SW480 (cell line): ENCODE data around the gene CFAP410.

Experiments used
- DNase-seq: peaks from one replicate; pipeline ENCODE4 v3.0.0-alpha.2; 2016; ENCODE audit warnings: low spot score

Gene CFAP410

GRCh38 chr21:44330698-44331097 is 8.5 kb downstream of the CFAP410 start:
- DNase-seq, result no peak

DNA sequence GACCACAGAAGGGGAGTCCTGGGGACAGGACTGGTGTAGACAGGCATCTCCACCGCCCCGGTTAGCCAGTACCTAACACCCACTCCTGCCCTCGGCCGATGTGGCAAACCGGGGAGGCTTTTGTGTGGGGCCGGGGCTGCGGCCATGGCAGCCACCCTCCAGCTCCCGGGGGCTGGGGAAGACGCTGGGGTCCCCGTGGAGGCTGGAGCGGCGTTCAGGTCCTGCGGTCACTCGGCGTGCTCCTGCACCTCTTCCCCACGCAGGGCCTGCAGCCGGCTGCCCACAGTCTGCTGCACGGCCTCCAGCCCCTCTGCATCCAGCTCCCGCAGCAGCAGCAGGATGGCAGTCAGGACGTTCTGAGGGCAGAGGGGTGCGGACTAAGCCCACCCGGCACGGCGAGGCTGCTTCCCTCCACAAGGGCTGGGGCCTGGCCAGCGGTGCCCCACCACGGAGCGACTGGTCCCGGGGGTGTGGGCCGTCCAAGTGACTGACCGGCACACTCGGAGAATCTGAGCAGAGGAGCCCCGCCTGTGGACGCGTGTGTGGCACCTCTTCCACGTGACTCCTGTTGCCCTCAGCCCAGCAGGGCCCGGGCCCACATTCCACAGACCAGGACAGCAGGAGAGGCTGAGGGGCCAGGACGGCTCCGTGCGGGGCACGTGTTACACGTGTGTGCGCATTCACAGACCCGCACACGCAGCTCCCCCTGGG is 9.1 kb downstream of the CFAP410 start:
- no peak for DNase-seq

GRCh38 chr21:44329086-44329889 is 9.9 kb downstream of the CFAP410 start:
- no peak for DNase-seq

GRCh38 chr21:44328242-44328895 is 10.8 kb downstream of the CFAP410 start:
- no peak for DNase-seq

DNA sequence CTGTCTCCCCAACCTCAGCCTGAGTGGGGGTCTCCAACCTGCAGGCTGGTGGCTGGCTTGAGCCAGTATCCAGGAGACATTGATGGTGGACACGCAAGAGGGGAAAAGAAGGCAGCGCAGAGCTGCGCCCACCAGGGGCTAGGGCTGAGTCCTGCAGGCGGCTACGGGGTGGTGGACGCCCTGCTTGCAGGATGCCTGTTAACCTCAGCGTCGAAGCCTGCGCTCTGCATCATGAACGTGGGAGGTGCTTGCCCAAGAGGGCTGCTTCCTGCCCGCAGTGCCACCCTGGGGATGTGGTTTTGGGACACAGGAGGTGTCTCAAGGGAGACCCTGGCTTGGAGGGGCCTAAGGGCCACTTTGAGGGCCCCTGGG is 11.6 kb downstream of the CFAP410 start:
- no peak for DNase-seq

GRCh38 chr21:44326716-44327602 is 12.2 kb downstream of the CFAP410 start:
- no peak for DNase-seq

DNA sequence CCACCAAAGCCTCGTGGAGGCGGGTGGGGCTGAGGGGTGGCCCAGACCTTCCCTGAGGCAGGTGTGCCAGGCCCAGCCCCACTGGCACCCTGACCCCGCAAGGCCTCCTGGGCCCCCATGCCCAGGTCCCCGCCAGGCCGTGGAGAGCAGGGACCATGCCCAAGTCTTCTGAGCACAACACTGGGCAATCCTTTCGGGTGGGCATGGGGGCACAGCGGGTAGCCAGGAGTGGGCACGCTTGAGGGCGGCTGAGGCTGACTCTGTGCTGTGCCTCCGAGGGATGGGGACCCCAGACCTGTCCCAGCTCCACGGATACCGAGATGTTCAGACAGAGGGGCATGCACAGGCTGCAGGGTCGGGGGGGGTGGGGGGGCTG is 12.9 kb downstream of the CFAP410 start:
- no peak for DNase-seq

DNA sequence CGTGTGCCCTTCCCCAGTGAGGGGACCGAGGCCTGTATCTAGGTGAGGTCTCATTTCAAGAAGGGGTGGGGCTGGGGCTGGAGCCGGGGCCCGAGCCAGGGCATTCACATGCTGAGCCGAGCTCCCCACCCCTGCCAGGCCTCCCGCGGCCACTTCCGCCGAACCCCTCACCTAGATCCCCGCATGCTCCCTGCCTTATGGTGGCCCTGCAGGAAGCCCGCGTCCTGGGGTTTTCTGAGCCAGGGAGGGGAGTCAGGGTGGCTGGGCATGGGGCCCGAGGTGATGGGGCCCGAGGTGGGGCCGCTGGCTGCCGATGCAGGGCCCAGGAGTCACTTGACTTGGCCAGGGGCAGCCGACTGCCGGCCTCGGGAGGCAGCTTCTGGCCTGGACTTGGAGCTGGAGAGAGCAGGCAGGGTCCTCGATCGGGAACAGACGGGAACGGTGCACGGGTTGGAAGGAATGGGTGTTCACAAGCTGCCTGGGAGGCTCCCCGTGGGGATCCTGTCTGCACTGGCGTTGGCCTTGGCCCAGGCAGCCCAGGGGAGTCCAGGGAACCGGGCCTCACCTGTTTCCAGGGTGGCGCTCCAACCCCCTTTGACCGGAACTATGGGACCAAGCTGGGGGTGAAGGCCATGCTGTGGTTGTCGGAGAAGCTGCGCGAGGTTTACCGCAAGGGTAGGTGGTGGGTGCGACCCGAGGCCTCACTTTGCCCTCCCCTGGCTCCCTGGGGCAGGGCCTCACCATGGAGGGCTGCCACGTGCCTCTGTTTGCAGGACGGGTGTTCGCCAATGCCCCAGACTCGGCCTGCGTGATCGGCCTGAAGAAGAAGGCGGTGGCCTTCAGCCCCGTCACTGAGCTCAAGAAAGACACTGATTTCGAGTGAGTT is 13.6 kb downstream of the CFAP410 start:
- DNase-seq, result no peak

GRCh38 chr21:44324854-44325107 is 14.4 kb downstream of the CFAP410 start:
- DNase-seq, result no peak

DNA sequence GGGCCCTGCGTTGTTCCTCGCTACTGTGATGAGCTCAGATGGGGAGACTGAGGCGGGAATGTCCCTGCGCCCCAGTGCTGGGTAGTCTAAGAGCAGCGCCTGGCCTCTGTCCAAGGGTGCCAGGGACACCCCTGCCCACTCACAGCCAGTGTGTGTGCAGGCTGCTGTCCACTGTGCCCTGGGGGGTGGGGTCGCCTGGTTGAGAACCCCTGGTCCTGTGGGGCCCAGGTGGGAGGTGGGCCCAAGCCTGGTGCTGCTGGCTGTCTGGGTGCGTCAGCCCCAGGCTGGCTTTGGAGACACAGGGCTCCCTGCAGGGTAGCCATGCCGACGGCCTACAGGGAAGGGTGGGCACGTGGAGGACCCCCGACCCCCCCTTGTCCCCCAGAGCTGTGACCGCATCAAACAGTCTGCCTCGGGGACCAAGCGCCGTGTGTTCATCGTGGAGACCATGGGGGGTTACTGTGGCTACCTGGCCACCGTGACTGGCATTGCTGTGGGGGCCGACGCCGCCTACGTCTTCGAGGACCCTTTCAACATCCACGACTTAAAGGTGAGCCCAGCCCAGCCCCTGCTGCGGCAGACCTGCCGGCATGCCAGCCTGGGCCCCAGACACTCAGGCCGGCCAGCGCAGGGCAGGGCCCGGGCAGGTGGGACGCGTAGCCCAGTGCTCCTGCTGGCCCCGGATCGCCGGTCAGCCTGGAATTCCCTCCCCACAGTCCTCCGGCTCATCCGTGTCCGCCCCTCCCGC is 14.9 kb downstream of the CFAP410 start:
- no peak for DNase-seq

DNA sequence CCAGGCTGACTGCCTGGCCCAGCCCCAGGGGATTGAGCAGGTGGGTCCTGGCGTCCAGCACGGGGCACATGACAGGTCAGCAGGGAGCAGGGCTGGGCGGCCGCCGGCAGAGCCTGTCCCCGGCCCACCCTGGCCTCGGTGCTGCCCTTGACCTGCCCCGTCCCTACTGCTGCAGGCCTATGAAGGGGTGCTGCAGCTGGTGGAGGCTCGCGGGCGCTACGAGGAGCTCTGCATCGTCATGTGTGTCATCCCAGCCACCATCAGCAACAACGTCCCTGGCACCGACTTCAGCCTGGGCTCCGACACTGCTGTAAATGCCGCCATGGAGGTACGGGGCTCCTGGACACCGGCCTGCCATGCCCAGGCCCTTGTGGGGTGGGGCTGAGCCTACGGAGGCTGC is 15.6 kb downstream of the CFAP410 start:
- no peak for DNase-seq

- no peak for DNase-seq
These were observed 16.4 kb downstream of the CFAP410 start for GRCh38 chr21:44322621-44323325.

- no peak for DNase-seq
These were observed 17.2 kb downstream of the CFAP410 start for GRCh38 chr21:44321846-44322450.

- no peak for DNase-seq
These were observed 18.3 kb downstream of the CFAP410 start for GRCh38 chr21:44320847-44321246.

DNA sequence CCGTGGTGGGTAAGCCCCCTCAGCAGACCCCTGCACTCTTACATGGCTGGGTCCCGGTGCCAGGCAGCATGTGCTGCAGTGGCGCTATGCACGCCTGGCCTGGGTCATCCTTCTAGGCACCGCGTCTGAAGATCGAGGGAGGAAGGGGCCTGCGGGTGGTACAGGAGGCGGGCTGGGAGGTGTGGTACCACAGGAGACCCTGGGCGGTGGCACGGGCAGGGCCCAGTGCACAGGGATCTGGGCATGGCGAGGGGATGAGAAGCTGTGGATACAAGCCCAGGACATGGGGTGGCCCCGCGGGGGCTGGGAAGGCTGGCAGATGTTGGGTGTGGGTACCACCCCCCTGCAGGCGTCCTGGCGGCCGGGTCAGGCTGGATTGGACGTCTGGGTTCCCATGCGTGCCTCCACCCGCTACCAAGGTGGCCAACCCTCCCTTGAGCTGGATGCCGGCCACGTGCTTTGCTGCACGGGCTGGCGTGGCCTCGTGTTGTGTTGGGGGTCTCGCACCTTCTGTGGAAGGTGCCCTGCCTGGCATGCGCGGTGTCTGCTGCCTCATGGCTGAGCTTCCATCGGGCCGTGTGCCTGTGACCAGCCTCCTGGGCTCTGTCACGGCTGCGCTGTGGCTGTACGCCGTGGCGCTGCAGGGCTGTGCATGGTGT is 19.7 kb downstream of the CFAP410 start:
- no peak for DNase-seq

DNA sequence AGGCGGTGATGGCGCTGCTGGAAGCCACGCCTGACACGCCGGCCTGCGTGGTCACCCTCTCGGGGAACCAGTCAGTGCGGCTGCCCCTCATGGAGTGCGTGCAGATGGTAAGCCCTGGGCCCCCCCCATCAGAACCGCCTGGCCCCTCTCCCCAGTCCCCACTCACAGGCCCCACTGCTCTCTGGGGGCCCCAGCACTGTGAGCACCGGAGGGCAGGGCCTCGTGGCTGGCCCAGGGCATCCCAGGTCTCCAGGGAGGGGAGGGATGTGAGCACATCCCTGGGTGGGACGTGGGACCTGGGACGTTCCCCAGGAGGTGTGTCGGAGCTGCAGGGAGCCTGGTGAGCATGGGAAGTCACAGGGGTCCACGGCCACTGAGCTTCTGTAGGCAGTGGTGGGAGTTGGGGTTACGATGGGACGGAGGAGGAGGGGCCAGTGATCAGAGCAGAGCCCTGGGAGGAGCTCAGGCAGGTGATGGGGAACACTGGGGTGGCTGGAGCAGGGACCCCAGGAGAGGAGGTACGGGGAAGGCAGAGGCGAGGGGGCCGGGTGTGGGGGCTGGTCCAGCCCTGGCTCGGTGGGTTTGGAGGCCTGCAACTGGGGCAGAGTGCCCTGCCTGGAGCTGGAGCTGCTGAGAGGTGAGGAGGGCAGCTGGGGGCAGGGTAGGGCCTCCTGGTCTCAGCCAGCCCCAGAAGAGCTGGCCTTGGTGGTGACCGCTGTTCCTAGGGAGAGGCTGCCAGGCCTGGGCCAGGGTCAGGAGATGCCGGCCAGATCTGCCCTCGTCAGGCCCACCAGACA is 20.5 kb downstream of the CFAP410 start:
- DNase-seq, result no peak

DNA sequence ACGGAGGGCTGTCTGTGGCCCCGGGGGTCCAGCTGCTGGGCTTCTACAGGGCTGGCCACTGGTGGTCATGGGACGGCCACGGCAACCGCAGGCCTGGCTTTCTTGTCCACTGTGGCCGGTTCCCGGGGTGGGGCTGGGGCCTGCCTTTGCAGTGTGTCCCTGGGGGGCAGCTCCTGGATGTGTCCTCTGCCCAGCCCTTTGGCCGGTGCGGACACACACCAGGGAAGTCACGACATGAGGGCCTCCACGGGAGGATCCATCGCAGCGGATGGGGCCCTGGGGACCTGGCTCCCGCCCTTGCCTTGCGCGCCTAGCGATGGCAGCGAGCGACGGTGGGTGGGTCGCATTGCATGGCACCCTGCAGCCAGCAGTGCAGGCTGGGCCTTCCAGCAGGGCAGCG is 21.3 kb downstream of the CFAP410 start:
- DNase-seq, result no peak

GRCh38 chr21:44317241-44317782 is 21.9 kb downstream of the CFAP410 start:
- no peak for DNase-seq
